Neural cell (in vitro differentiated cells): ENCODE results near the gene EML6. TPM values are rescaled to one million over a fixed set of nuclear protein-coding genes. Genes with fewer than 3 reads are reported as not detected.

Source experiments
- H2AFZ ChIP-seq: fragments of 200-600, 300-800 bp; sonication (generic), shearing (Covaris generic); 2 replicates; pipeline ENCODE4 v1.6.0; 2014; ENCODE audit warnings: low read depth, mild to moderate bottlenecking, antibody characterized with exemption, low read length, moderate library complexity
- H3F3A ChIP-seq: fragments of 200-600 bp; shearing (Covaris generic); 2 replicates; pipeline ENCODE4 v1.6.1; 2016; ENCODE audit warnings: mild to moderate bottlenecking, moderate library complexity, mixed read lengths, antibody characterized with exemption, low read length; ENCODE audit not compliant: insufficient read depth, poor library complexity, severe bottlenecking
- H3K27ac ChIP-seq: fragments of 200-600, 300-800 bp; sonication (generic), shearing (Covaris generic); 2 replicates; pipeline ENCODE4 v1.5.1; 2014; ENCODE audit warnings: mild to moderate bottlenecking, low read length, moderate library complexity
- H3K27me3 ChIP-seq: fragments of 300-800, 200-600 bp; sonication (generic), shearing (Covaris generic); 2 replicates; pipeline ENCODE4 v1.6.0; 2014; ENCODE audit warnings: mild to moderate bottlenecking, low read depth, low read length, moderate library complexity; ENCODE audit not compliant: insufficient read depth
- H3K36me3 ChIP-seq: fragments of 300-800, 200-600 bp; sonication (generic), shearing (Covaris generic); 2 replicates; pipeline ENCODE4 v1.5.1; 2014; ENCODE audit warnings: mild to moderate bottlenecking, antibody characterized with exemption, low read length, moderate library complexity; ENCODE audit not compliant: insufficient read depth
- H3K4me2 ChIP-seq: fragments of 300-800, 200-600 bp; sonication (generic), shearing (Covaris generic); 2 replicates; pipeline ENCODE4 v1.6.0; 2014; ENCODE audit warnings: mild to moderate bottlenecking, low read length
- H3K4me3 ChIP-seq: fragments of 300-800, 200-600 bp; sonication (generic), shearing (Covaris generic); 2 replicates; pipeline ENCODE4 v1.5.1; 2014; ENCODE audit warnings: mild to moderate bottlenecking, low read length, moderate library complexity
- H3K79me2 ChIP-seq: fragments of 200-600 bp; shearing (Covaris generic); replicated peaks from 2 replicates; pipeline ENCODE4 v1.6.0; 2014; ENCODE audit warnings: mild to moderate bottlenecking, low read length, moderate library complexity; ENCODE audit not compliant: insufficient read depth
- H3K9ac ChIP-seq: fragments of 300-800, 200-600 bp; sonication (generic), shearing (Covaris generic); 2 replicates; pipeline ENCODE4 v1.6.1; 2016; ENCODE audit warnings: mild to moderate bottlenecking, low read length, mixed read lengths
- H3K9me2 ChIP-seq: fragments of 200-600 bp; shearing (Covaris generic); 2 replicates; pipeline ENCODE4 v1.6.1; 2016; ENCODE audit warnings: mild to moderate bottlenecking, low read length, mixed read lengths; ENCODE audit not compliant: insufficient read depth
- H3K9me3 ChIP-seq: fragments of 200-600, 300-800 bp; sonication (generic), shearing (Covaris generic); 2 replicates; pipeline ENCODE4 v1.6.1; 2016; ENCODE audit warnings: mild to moderate bottlenecking, mixed run types, low read length, moderate library complexity, mixed read lengths
- H4K20me1 ChIP-seq: fragments of 200-600 bp; shearing (Covaris generic); 2 replicates; pipeline ENCODE4 v1.6.1; 2016; ENCODE audit warnings: mild to moderate bottlenecking, mixed run types; ENCODE audit not compliant: insufficient read depth
- CTCF ChIP-seq: fragments of 450-650 bp; IDR thresholded peaks from 2 replicates; pipeline ENCODE4 v1.5.1; 2014; ENCODE audit warnings: antibody characterized with exemption, mild to moderate bottlenecking, moderate library complexity; ENCODE audit not compliant: poor library complexity, severe bottlenecking
- EP300 ChIP-seq: fragments of 450-650 bp; conservative IDR thresholded peaks from 2 replicates; pipeline ENCODE4 v1.6.1; 2014; ENCODE audit warnings: antibody characterized with exemption, mild to moderate bottlenecking, moderate library complexity; ENCODE audit not compliant: poor library complexity, severe bottlenecking
- EZH2 ChIP-seq: fragments of 200-600, 300-800 bp; shearing (Covaris generic), sonication (generic); IDR thresholded peaks from 2 replicates; pipeline ENCODE4 v1.6.1; 2014; ENCODE audit warnings: antibody characterized with exemption, low read length, borderline replicate concordance, mild to moderate bottlenecking; ENCODE audit not compliant: insufficient read depth, poor library complexity, severe bottlenecking
- MXI1 ChIP-seq: fragments of 450-650 bp; conservative IDR thresholded peaks from 2 replicates; pipeline ENCODE4 v1.6.1; 2014; ENCODE audit warnings: antibody characterized with exemption, mild to moderate bottlenecking; ENCODE audit not compliant: poor library complexity, severe bottlenecking
- POLR2AphosphoS5 ChIP-seq: IDR thresholded peaks from 2 replicates; pipeline ENCODE4 v1.6.1; 2012
- RAD21 ChIP-seq: fragments of 450-650 bp; conservative IDR thresholded peaks from 2 replicates; pipeline ENCODE4 v1.6.1; 2014; ENCODE audit warnings: antibody characterized with exemption, mild to moderate bottlenecking, moderate library complexity
- SMC3 ChIP-seq: fragments of 450-650 bp; conservative IDR thresholded peaks from 2 replicates; pipeline ENCODE4 v1.6.1; 2014; ENCODE audit warnings: antibody characterized with exemption, mild to moderate bottlenecking, moderate library complexity; ENCODE audit not compliant: poor library complexity
- TAF1 ChIP-seq: IDR thresholded peaks from 2 replicates; pipeline ENCODE4 v1.6.1; 2012; ENCODE audit warnings: low read depth
- polyA plus RNA-seq: library from polyadenylated mRNA; depleted of rRNA; stranded (reverse); fragments of >200 nt; gene quantifications from 2 replicates; pipeline ENCODE4 v1.2.3, GENCODE V29; 2014
- TF ChIP-seq, protein P1 (sequence below): IDR thresholded peaks from 2 replicates; pipeline ENCODE4 v1.6.1; 2012; ENCODE audit warnings: borderline replicate concordance

EML6 gene
- polyA plus RNA-seq, 1 donor from 2014 or later, result 13.4 TPM

GRCh38 chr2:54675738-54676137, 47.7 kb upstream of the EML6 start:
- no peaks in the 10 kb centered on the region for H3K27me3 ChIP-seq
- peaks cover 6% of the 10 kb centered on the region for H3K36me3 ChIP-seq
- H3K4me2 ChIP-seq, result no peak overlapping the region
- H2AFZ ChIP-seq, result no peak overlapping the region
- no peak overlapping the region for H3K9ac ChIP-seq
- H4K20me1 ChIP-seq, result no peaks in the 10 kb centered on the region
- peak; percentile 16 for TF ChIP-seq POLR2AphosphoS5
- no peak for TF ChIP-seq EZH2
- H3K27ac ChIP-seq, result no peak overlapping the region
- H3K4me3 ChIP-seq, result no peak overlapping the region
- no peaks in the 10 kb centered on the region for H3F3A ChIP-seq
- H3K9me3 ChIP-seq, result no peaks in the 10 kb centered on the region
- no peaks in the 10 kb centered on the region for H3K79me2 ChIP-seq
- no peaks in the 10 kb centered on the region for H3K9me2 ChIP-seq

DNA sequence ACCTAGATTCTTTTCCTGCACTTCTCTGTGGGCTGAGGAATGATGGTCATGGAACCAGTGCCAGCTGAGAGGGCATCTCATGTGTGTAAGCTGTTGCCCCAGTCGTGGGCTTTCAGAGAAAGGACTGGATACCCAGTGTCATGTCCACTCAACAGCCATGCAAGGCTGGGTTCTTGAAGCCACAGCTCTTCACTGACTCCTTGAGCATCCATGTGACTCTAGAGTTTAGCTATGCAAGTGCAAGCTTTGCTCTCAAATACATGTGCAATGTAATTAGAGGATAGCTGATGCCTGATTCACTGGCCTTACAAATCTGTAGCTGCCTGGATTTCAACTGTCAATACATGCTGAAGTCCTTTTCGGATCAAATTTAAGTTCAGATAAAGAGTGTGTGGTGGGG, 46.8 kb upstream of the EML6 start:
- Histone ChIP-seq H3K9me2 (no peaks in the 10 kb centered on the region), H4K20me1 (no peaks in the 10 kb centered on the region), H3K27me3 (no peaks in the 10 kb centered on the region), H3K79me2 (no peaks in the 10 kb centered on the region), H2AFZ (no peak overlapping the region), H3K9me3 (no peaks in the 10 kb centered on the region), H3K9ac (no peak overlapping the region), H3F3A (no peaks in the 10 kb centered on the region), H3K36me3 (no peaks in the 10 kb centered on the region), H3K4me2 (no peak overlapping the region), H3K27ac (no peak overlapping the region), H3K4me3 (no peak overlapping the region)
- no peak for TF ChIP-seq EP300
- TF ChIP-seq RAD21, result no peak
- no peak for TF ChIP-seq TAF1
- no peak for TF ChIP-seq MXI1
- no peak for TF ChIP-seq POLR2AphosphoS5
- no peak for TF ChIP-seq CTCF
- TF ChIP-seq, protein P1, sequence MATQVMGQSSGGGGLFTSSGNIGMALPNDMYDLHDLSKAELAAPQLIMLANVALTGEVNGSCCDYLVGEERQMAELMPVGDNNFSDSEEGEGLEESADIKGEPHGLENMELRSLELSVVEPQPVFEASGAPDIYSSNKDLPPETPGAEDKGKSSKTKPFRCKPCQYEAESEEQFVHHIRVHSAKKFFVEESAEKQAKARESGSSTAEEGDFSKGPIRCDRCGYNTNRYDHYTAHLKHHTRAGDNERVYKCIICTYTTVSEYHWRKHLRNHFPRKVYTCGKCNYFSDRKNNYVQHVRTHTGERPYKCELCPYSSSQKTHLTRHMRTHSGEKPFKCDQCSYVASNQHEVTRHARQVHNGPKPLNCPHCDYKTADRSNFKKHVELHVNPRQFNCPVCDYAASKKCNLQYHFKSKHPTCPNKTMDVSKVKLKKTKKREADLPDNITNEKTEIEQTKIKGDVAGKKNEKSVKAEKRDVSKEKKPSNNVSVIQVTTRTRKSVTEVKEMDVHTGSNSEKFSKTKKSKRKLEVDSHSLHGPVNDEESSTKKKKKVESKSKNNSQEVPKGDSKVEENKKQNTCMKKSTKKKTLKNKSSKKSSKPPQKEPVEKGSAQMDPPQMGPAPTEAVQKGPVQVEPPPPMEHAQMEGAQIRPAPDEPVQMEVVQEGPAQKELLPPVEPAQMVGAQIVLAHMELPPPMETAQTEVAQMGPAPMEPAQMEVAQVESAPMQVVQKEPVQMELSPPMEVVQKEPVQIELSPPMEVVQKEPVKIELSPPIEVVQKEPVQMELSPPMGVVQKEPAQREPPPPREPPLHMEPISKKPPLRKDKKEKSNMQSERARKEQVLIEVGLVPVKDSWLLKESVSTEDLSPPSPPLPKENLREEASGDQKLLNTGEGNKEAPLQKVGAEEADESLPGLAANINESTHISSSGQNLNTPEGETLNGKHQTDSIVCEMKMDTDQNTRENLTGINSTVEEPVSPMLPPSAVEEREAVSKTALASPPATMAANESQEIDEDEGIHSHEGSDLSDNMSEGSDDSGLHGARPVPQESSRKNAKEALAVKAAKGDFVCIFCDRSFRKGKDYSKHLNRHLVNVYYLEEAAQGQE, result no peak
- no peak for TF ChIP-seq EZH2
- TF ChIP-seq SMC3, result no peak
